ENCODE data around the gene PRR13. TPM values are rescaled to one million over a fixed set of nuclear protein-coding genes. Genes with fewer than 3 reads are reported as not detected.
A peak's percentile ranks its signal among the peaks of the same experiment; 100 is the strongest.

The PRR13 gene
- total RNA-seq, 1 experiment from 2014 or later = 180 TPM

DNA sequence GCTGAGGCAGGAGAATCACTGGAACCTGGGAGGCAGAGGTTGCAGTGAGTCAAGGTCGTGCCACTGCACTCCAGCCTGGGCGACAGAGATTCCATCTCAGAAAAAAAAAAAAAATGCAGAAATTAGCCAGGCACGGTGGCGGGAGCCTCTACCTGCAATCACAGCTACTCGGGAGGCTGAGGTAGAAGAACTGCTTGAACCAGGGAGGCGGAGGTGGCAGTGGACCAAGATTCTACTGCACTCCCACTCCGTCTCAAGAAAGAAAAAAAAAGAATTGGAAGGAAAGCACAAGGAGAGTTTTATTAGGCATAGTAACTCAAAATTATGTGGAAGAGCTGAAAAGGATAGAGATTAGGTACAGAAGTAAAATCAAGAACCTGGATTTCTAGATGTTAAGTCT lies 38.7 kb upstream of the PRR13 start:
- intact Hi-C loops (cut with micrococcal nuclease; ENCODE audit: unreplicated experiment) = no loop called here
- no peak for DNase-seq (ENCODE audit: low spot score)
- CTCF ChIA-PET = no interaction called here
- POLR2A ChIA-PET (ENCODE audit: low non-redundant PET) = interaction anchor here (0.6 to 0.7 kb wide), 2 partner anchors 11 to 23 kb away, joined by 6 to 8 read pairs; no protein-coding TSS in a partner anchor
- Histone ChIP-seq H3K27me3 (replicated peaks; ENCODE audit: insufficient read depth, low read depth, low read length, poor library complexity) (no peaks in the 10 kb centered on the region), H3K4me1 (ENCODE audit: insufficient read depth, low read length, poor library complexity, severe bottlenecking) (no peaks in the 10 kb centered on the region), H3K27ac (ENCODE audit: low read depth, low read length, poor library complexity, severe bottlenecking) (no peak overlapping the region), H3K36me3 (ENCODE audit: insufficient read depth, low read length, poor library complexity, severe bottlenecking) (peaks cover 18% of the 10 kb centered on the region), H3K9me3 (ENCODE audit: low read depth, low read length, poor library complexity, severe bottlenecking) (no peaks in the 10 kb centered on the region), H3K4me3 (ENCODE audit: low read depth, low read length, poor library complexity, severe bottlenecking) (no peak overlapping the region)
- no TSS peak for BruUV-seq (replicated peaks)
- TF ChIP-seq EZH2 (IDR thresholded peaks at IDR 0.05; ENCODE audit: borderline replicate concordance, low read depth, low read length, poor library complexity, severe bottlenecking) = no peak
- TF ChIP-seq, protein P1, sequence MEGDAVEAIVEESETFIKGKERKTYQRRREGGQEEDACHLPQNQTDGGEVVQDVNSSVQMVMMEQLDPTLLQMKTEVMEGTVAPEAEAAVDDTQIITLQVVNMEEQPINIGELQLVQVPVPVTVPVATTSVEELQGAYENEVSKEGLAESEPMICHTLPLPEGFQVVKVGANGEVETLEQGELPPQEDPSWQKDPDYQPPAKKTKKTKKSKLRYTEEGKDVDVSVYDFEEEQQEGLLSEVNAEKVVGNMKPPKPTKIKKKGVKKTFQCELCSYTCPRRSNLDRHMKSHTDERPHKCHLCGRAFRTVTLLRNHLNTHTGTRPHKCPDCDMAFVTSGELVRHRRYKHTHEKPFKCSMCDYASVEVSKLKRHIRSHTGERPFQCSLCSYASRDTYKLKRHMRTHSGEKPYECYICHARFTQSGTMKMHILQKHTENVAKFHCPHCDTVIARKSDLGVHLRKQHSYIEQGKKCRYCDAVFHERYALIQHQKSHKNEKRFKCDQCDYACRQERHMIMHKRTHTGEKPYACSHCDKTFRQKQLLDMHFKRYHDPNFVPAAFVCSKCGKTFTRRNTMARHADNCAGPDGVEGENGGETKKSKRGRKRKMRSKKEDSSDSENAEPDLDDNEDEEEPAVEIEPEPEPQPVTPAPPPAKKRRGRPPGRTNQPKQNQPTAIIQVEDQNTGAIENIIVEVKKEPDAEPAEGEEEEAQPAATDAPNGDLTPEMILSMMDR (conservative IDR thresholded peaks at IDR 0.05; ENCODE audit: low read depth, low read length) = no peak

DNA sequence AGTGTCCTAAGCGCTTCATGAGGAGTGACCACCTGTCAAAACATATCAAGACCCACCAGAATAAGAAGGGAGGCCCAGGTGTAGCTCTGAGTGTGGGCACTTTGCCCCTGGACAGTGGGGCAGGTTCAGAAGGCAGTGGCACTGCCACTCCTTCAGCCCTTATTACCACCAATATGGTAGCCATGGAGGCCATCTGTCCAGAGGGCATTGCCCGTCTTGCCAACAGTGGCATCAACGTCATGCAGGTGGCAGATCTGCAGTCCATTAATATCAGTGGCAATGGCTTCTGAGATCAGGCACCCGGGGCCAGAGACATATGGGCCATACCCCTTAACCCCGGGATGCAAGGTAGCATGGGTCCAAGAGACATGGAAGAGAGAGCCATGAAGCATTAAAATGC lies 30.6 kb upstream of the PRR13 start:
- H3K9me3 ChIP-seq (ENCODE audit: low read depth, low read length, poor library complexity, severe bottlenecking) = no peaks in the 10 kb centered on the region
- no peaks in the 10 kb centered on the region for H3K27me3 ChIP-seq (replicated peaks; ENCODE audit: insufficient read depth, low read depth, low read length, poor library complexity)
- H3K36me3 ChIP-seq (ENCODE audit: insufficient read depth, low read length, poor library complexity, severe bottlenecking) = peaks cover 44% of the 10 kb centered on the region
- H3K4me1 ChIP-seq (ENCODE audit: insufficient read depth, low read length, poor library complexity, severe bottlenecking) = peaks cover 42% of the 10 kb centered on the region
- no peak for DNase-seq (ENCODE audit: low spot score)
- ChIA-PET CTCF (interaction anchor here (0.7 to 1.1 kb wide), 2 partner anchors 11 to 99 kb away, joined by 3 read pairs; no protein-coding TSS in a partner anchor), POLR2A (ENCODE audit: low non-redundant PET) (no interaction called here)
- BruUV-seq (replicated peaks) = no TSS peak
- H3K27ac ChIP-seq (ENCODE audit: low read depth, low read length, poor library complexity, severe bottlenecking) = peak overlapping the region; percentile 42
- intact Hi-C loops (cut with micrococcal nuclease; ENCODE audit: unreplicated experiment) = no loop called here
- no peak overlapping the region for H3K4me3 ChIP-seq (ENCODE audit: low read depth, low read length, poor library complexity, severe bottlenecking)
- TF ChIP-seq, protein P1 (conservative IDR thresholded peaks at IDR 0.05; ENCODE audit: low read depth, low read length) = no peak
- TF ChIP-seq EZH2 (IDR thresholded peaks at IDR 0.05; ENCODE audit: borderline replicate concordance, low read depth, low read length, poor library complexity, severe bottlenecking) = no peak

DNA sequence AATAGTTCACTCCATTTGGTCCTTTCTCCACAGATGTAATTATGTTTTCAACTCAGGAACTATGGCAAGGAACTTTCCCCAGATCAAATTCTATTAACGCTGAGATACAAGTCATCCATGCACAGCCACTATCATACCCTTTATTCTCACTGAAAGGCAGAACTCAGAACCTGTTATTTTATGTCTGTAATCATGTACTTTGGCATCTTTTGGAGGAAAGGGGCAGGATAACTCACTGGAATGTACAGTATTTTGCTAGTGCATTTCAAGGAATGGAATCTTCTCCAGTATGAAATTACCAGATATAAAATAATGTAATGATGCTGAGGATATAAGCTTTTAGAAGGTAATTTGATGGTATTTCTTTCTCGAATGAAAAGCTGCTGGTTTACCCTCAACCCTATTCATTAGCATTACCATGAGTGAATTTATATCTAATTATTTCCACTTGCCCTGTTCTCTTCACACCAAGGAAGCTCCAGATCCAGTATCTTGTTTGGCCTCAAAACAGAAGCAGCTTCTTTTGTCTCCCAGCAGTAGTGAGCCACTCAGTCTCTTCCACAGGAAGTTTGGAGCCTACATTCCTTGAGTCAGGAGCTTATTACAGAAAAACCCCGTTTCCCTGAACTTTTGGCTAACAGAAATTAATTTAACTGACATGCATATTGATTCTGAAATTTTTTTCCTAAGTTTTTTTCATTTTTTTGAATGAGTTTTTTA lies 27.9 kb upstream of the PRR13 start:
- peaks cover 32% of the 10 kb centered on the region for H3K36me3 ChIP-seq (ENCODE audit: insufficient read depth, low read length, poor library complexity, severe bottlenecking)
- BruUV-seq (replicated peaks) = no TSS peak

More for the DNA sequence above, 27.9 kb upstream of the PRR13 start:
- POLR2A ChIA-PET (ENCODE audit: low non-redundant PET) = interaction anchor here (0.7 kb wide), 1 partner anchor 15 kb away, joined by 4 read pairs; no protein-coding TSS in a partner anchor
- TF ChIP-seq EZH2 (IDR thresholded peaks at IDR 0.05; ENCODE audit: borderline replicate concordance, low read depth, low read length, poor library complexity, severe bottlenecking) = no peak
- TF ChIP-seq, protein P1 (conservative IDR thresholded peaks at IDR 0.05; ENCODE audit: low read depth, low read length) = no peak
- CTCF ChIA-PET = interaction anchor here (0.9 to 1.7 kb wide), 2 partner anchors 32 to 61 kb away, joined by 4 to 5 read pairs; no protein-coding TSS in a partner anchor
- Histone ChIP-seq H3K27ac (ENCODE audit: low read depth, low read length, poor library complexity, severe bottlenecking) (peak overlapping the region; percentile 68), H3K4me3 (ENCODE audit: low read depth, low read length, poor library complexity, severe bottlenecking) (no peak overlapping the region), H3K4me1 (ENCODE audit: insufficient read depth, low read length, poor library complexity, severe bottlenecking) (peaks cover 55% of the 10 kb centered on the region), H3K27me3 (replicated peaks; ENCODE audit: insufficient read depth, low read depth, low read length, poor library complexity) (no peaks in the 10 kb centered on the region), H3K9me3 (ENCODE audit: low read depth, low read length, poor library complexity, severe bottlenecking) (no peaks in the 10 kb centered on the region)
- intact Hi-C loops (cut with micrococcal nuclease; ENCODE audit: unreplicated experiment) = no loop called here
- DNase-seq (ENCODE audit: low spot score) = peak; percentile 74

Data from A673 (cell line).